Activated B cell treated with CpG ODN at 0.5 μM for 24 hours (primary cell): ENCODE measurements around the gene EEFSEC. TPM values are rescaled to one million over a fixed set of nuclear protein-coding genes. Genes with fewer than 3 reads are reported as not detected.

ENCODE experiments used
- ATAC-seq: fragments of 200-7000 bp; cut with Tn5 transposase; one replicate; pipeline ENCODE4 v1.10.0; 2021; ENCODE audit warnings: low read depth, mild to moderate bottlenecking, moderate library complexity
- CTCF ChIA-PET: fragments of 350-600 bp; sonication (Branson Sonifier 250); formaldehyde crosslinking; loops from one replicate; lab custom pipeline; 2021; ENCODE audit warnings: antibody characterized with exemption; lab: Charles Lee
- POLR2A ChIA-PET: fragments of 350-600 bp; sonication (Branson Sonifier 250); formaldehyde crosslinking; loops from one replicate; lab custom pipeline; 2021; ENCODE audit warnings: antibody characterized with exemption; lab: Charles Lee
- DNase-seq: peaks from one replicate; pipeline ENCODE4 v3.0.0; 2022
- H3K27ac Mint-ChIP-seq: one replicate; pipeline ENCODE4 v1.8.0; 2020; ENCODE audit warnings: mixed read lengths
- H3K27me3 Mint-ChIP-seq: one replicate; pipeline ENCODE4 v1.8.0; 2021; ENCODE audit warnings: mixed read lengths
- H3K36me3 Mint-ChIP-seq: one replicate; pipeline ENCODE4 v1.8.0; 2021; ENCODE audit warnings: low read depth, mixed read lengths
- H3K4me1 Mint-ChIP-seq: one replicate; pipeline ENCODE4 v1.8.0; 2021; ENCODE audit warnings: mixed read lengths
- H3K4me3 Mint-ChIP-seq: one replicate; pipeline ENCODE4 v1.8.0; 2020; ENCODE audit warnings: mild to moderate bottlenecking, mixed read lengths
- H3K9me3 Mint-ChIP-seq: one replicate; pipeline ENCODE4 v1.8.0; 2020; ENCODE audit warnings: mixed read lengths
- intact Hi-C: fragments of 100-400 bp; cut with micrococcal nuclease; formaldehyde crosslinking; loops from one replicate; pipeline ENCODE4 v1.15.1; 2024
- total RNA-seq: library from RNA; stranded (reverse); gene quantifications from 2 replicates; pipeline ENCODE4 v1.2.3, GENCODE V29; 2022
- TF ChIP-seq, protein P1 (sequence below): fragments of 200-600 bp; IDR thresholded peaks from one replicate; pipeline ENCODE4 v1.8.0; 2022; ENCODE audit warnings: antibody characterized with exemption, mild to moderate bottlenecking

The EEFSEC gene
- total RNA-seq, 1 donor from 2014 or later, result 20.0 TPM

DNA sequence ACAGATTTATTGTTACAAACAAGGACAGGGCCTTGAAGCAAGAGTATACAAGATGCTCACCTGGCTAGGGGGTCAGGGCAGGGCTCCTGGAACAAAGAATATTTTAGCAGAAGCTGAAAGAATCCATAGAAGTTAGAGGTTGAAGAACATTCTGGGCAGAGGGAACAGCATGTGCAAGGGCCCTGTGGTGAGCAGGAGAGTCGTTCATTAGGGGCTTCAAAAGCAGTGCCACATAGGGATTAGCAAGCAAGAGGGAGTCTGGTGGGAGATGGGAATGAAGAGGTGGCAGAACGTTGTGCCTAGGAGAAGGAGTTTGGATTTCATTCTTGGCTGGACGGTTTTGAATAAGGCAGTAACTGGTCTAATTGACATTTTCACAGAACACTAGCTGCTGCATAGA, 290.5 kb downstream of the EEFSEC start:
- ATAC-seq (no peak), DNase-seq (no peak)
- Mint-ChIP-seq H3K27ac (no peak overlapping the region), H3K27me3 (peaks cover 24% of the 10 kb centered on the region), H3K9me3 (peaks cover 7% of the 10 kb centered on the region), H3K4me3 (no peak overlapping the region), H3K4me1 (peaks cover 5% of the 10 kb centered on the region), H3K36me3 (no peaks in the 10 kb centered on the region)
- intact Hi-C loops, result no loop called here
- CTCF ChIA-PET, result no interaction called here
- TF ChIP-seq, protein P1, sequence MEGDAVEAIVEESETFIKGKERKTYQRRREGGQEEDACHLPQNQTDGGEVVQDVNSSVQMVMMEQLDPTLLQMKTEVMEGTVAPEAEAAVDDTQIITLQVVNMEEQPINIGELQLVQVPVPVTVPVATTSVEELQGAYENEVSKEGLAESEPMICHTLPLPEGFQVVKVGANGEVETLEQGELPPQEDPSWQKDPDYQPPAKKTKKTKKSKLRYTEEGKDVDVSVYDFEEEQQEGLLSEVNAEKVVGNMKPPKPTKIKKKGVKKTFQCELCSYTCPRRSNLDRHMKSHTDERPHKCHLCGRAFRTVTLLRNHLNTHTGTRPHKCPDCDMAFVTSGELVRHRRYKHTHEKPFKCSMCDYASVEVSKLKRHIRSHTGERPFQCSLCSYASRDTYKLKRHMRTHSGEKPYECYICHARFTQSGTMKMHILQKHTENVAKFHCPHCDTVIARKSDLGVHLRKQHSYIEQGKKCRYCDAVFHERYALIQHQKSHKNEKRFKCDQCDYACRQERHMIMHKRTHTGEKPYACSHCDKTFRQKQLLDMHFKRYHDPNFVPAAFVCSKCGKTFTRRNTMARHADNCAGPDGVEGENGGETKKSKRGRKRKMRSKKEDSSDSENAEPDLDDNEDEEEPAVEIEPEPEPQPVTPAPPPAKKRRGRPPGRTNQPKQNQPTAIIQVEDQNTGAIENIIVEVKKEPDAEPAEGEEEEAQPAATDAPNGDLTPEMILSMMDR, result no peak
- POLR2A ChIA-PET, result no interaction called here

DNA sequence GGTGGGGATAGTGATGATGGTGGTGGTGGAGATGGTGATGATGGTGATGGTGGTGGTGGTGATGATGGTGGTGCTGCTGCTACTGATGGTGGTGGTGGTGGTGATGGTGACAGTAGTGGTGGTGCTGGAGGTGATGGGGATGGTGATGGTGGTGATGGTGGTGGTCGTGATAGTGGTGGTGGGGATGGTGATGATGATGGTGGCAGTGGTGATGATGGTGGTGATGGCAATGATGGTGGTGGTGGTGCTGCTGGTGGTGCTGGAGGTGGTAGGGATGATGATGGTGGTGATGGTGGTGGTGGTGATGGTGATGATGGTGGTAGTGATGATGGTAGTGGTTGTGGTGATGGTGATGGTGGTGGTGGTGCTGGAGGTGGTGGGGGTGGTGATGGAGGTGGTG, 292.1 kb downstream of the EEFSEC start:
- ATAC-seq, result no peak
- H3K4me3 Mint-ChIP-seq, result no peak overlapping the region
- H3K9me3 Mint-ChIP-seq, result peaks cover 7% of the 10 kb centered on the region
- H3K36me3 Mint-ChIP-seq, result no peaks in the 10 kb centered on the region
- H3K27me3 Mint-ChIP-seq, result peaks cover 19% of the 10 kb centered on the region
- DNase-seq, result no peak
- ChIA-PET POLR2A (no interaction called here), CTCF (no interaction called here)
- no peak overlapping the region for H3K27ac Mint-ChIP-seq
- TF ChIP-seq, protein P1, result no peak
- intact Hi-C loops, result no loop called here
- peaks cover 6% of the 10 kb centered on the region for H3K4me1 Mint-ChIP-seq

DNA sequence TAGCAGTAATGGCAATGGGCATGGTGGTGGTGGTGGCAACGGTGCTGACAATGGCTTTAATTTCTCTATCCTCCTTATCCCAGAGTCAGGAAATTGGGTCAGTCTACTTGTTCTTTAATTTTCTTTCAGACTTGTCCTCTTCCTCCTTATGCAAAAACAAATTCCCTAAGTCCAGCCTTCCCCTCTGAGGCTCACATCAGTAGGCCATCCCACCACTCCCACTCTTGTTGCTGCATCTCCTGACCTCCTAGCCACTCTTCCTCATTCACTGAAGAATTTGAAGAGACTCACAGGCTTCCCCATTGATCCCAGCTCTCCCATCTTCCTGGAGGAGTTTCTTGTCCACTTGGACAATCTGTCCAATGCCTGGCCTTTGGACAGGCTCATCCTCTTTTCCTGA, 293.5 kb downstream of the EEFSEC start:
- TF ChIP-seq, protein P1, result no peak
- intact Hi-C loops, result no loop called here
- H3K4me3 Mint-ChIP-seq, result no peak overlapping the region
- ChIA-PET POLR2A (no interaction called here), CTCF (no interaction called here)
- DNase-seq (no peak), ATAC-seq (no peak)
- peaks cover 6% of the 10 kb centered on the region for H3K4me1 Mint-ChIP-seq
- H3K27ac Mint-ChIP-seq, result no peak overlapping the region
- no peaks in the 10 kb centered on the region for H3K36me3 Mint-ChIP-seq
- peaks cover 7% of the 10 kb centered on the region for H3K9me3 Mint-ChIP-seq
- peaks cover 21% of the 10 kb centered on the region for H3K27me3 Mint-ChIP-seq

DNA sequence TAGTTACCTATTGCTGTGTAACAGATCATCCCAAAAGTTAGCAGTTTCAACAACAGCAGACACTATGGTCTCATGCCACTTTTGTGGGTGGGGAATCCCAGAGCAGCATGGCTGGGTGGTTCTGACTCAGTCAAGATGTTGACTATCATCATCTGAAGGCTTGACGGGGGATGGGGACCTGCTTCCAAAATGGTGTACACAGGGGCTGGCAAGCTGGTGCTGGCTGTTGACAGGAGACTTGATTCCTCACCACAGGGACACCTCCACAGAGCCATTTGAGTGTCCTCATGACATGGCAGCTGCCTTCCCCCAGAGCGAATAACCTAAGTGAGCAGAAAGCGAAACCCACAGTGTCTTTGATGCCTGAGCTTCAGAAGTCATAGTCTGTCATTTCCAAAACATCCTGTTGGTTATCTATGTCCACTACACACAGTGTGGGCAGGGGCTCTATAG, 294.3 kb downstream of the EEFSEC start:
- TF ChIP-seq, protein P1, result no peak
- Mint-ChIP-seq H3K27ac (no peak overlapping the region), H3K9me3 (peaks cover 7% of the 10 kb centered on the region), H3K4me1 (peaks cover 6% of the 10 kb centered on the region), H3K4me3 (no peak overlapping the region), H3K36me3 (no peaks in the 10 kb centered on the region), H3K27me3 (peaks cover 24% of the 10 kb centered on the region)
- intact Hi-C loops, result no loop called here
- ATAC-seq (peak; percentile 68), DNase-seq (no peak)
- CTCF ChIA-PET, result no interaction called here
- POLR2A ChIA-PET, result no interaction called here

DNA sequence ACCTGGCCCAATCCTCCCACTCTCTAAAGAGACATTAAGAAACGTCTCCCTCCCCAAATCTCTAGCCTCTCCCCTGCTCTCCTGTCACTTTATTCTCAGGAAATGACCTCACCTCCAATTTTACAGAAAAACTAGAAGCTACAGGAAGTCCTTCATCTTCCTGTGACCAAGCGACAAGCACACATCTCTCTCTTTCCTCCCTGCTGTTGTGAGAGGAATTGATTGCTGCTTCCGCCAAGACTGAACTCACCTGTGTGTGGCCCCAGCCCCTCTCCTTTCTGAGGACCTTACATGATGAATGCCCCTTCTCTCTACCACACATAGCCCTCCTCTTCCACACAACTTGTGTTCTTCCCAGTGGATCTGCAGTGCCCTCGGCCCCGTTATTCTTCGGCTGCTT, 295.2 kb downstream of the EEFSEC start:
- H3K4me3 Mint-ChIP-seq, result no peak overlapping the region
- DNase-seq, result no peak

More for the DNA sequence above, 295.2 kb downstream of the EEFSEC start:
- no peaks in the 10 kb centered on the region for H3K36me3 Mint-ChIP-seq
- H3K27me3 Mint-ChIP-seq, result peaks cover 24% of the 10 kb centered on the region
- ATAC-seq, result no peak
- ChIA-PET POLR2A (no interaction called here), CTCF (no interaction called here)
- peaks cover 7% of the 10 kb centered on the region for H3K9me3 Mint-ChIP-seq
- intact Hi-C loops, result no loop called here
- no peak overlapping the region for H3K27ac Mint-ChIP-seq
- TF ChIP-seq, protein P1, result no peak
- peaks cover 6% of the 10 kb centered on the region for H3K4me1 Mint-ChIP-seq
